ENCODE results near the gene SEMG2. TPM values are rescaled to one million over a fixed set of nuclear protein-coding genes. Genes with fewer than 3 reads are reported as not detected.

SEMG2 gene
- total RNA-seq, 4 donors from 2014 or later: not detected

GRCh38 chr20:45269056-45269455 is 47.9 kb downstream of the SEMG2 start:
- no peak for TF ChIP-seq EP300 (IDR thresholded peaks at IDR 0.05; ENCODE audit: low read depth)
- TF ChIP-seq CTCF (IDR thresholded peaks at IDR 0.05): no peak
- TF ChIP-seq POLR2AphosphoS5 (IDR thresholded peaks at IDR 0.05): no peak
- no peak for TF ChIP-seq POLR2A (IDR thresholded peaks at IDR 0.05)
- no peaks in the 10 kb centered on the region for H3K36me3 ChIP-seq
- H3K4me1 ChIP-seq: no peaks in the 10 kb centered on the region
- in situ Hi-C loops (cut with MboI; ENCODE audit: low pct_ligation_motif_present in 1 of 4, low pct_unique_long_range_greater_than_20kb in 1 of 4, low sequenced_read_pairs in 3 of 4) (no loop called here), intact Hi-C loops (cut with DNase I; ENCODE audit: low total_unique reads) (no loop called here)
- no peak overlapping the region for H3K27ac ChIP-seq
- WGBS, 2 donors (ENCODE audit: low coverage in 1 of 2): 74% methylated on average over 3 of the region's 3 CpGs; no CpG with 5 or more reads in 1 of the 2 donors
- no peaks in the 10 kb centered on the region for H3K9me3 ChIP-seq
- H3K27me3 ChIP-seq: peaks cover 21% of the 10 kb centered on the region
- no peak for DNase-seq
- no peak overlapping the region for H3K4me3 ChIP-seq

GRCh38 chr20:45269754-45270270 is 48.6 kb downstream of the SEMG2 start:
- no peak overlapping the region for H3K27ac ChIP-seq
- in situ Hi-C loops (cut with MboI; ENCODE audit: low pct_ligation_motif_present in 1 of 4, low pct_unique_long_range_greater_than_20kb in 1 of 4, low sequenced_read_pairs in 3 of 4): no loop called here

More at GRCh38 chr20:45269754-45270270, 48.6 kb downstream of the SEMG2 start:
- Histone ChIP-seq H3K4me1 (no peaks in the 10 kb centered on the region), H3K36me3 (no peaks in the 10 kb centered on the region), H3K4me3 (no peak overlapping the region), H3K9me3 (no peaks in the 10 kb centered on the region), H3K27me3 (peaks cover 26% of the 10 kb centered on the region)
- WGBS, 2 donors (ENCODE audit: low coverage in 1 of 2): 77 to 80% methylated on average over 1 to 4 of the region's 4 CpGs
- DNase-seq: no peak
- TF ChIP-seq POLR2A (IDR thresholded peaks at IDR 0.05) (no peak), POLR2AphosphoS5 (IDR thresholded peaks at IDR 0.05) (no peak), EP300 (IDR thresholded peaks at IDR 0.05; ENCODE audit: low read depth) (no peak), CTCF (IDR thresholded peaks at IDR 0.05) (no peak)
- intact Hi-C loops (cut with DNase I; ENCODE audit: low total_unique reads): no loop called here

Other genes starting within 250 kb of the SEMG2 start
- gene KCNS1, start 120.2 kb upstream of the SEMG2 start, total RNA-seq: under 1 TPM in 2 of 4 donors, not detected in 2; 0.55 to 0.64 TPM
- gene WFDC5, start 106.2 kb upstream of the SEMG2 start, total RNA-seq: not detected
- under 1 TPM in 1 of 4 donors, not detected in 3; 0.68 TPM for gene WFDC12, start 96.9 kb upstream of the SEMG2 start, total RNA-seq
- 100 to 1,000 TPM in 3 of 4 donors, not detected in 1; 197 to 285 (median 250) TPM for gene PI3, start 46.5 kb upstream of the SEMG2 start, total RNA-seq
- gene SEMG1, start 14.3 kb upstream of the SEMG2 start, total RNA-seq: under 1 TPM in 1 of 4 donors, not detected in 3; 0.27 TPM
- 10 to 100 TPM; 16.1 to 90.3 (median 48.2) TPM for gene SLPI, start 33.2 kb downstream of the SEMG2 start, total RNA-seq
- not detected for gene RBPJL, start 85.5 kb downstream of the SEMG2 start, total RNA-seq
- gene MATN4, start 86.9 kb downstream of the SEMG2 start, total RNA-seq: not detected
- gene SDC4, start 127.1 kb downstream of the SEMG2 start, total RNA-seq: 100 to 1,000 TPM in 2 of 4 donors, 10 to 100 TPM in 2; 60.7 to 140 (median 94.3) TPM
- 10 to 100 TPM in 3 of 4 donors, 1 to 10 TPM in 1; 5.6 to 64.7 (median 38.4) TPM for gene SYS1, start 141.8 kb downstream of the SEMG2 start, total RNA-seq
- under 1 TPM in 1 of 4 donors, not detected in 3; 0.14 TPM for gene TP53TG5, start 157.0 kb downstream of the SEMG2 start, total RNA-seq
- 100 to 1,000 TPM in 1 of 4 donors, 10 to 100 TPM in 3; 74.5 to 122 (median 84.9) TPM for gene DBNDD2, start 186.9 kb downstream of the SEMG2 start, total RNA-seq
- gene PIGT, start 194.8 kb downstream of the SEMG2 start, total RNA-seq: 100 to 1,000 TPM in 2 of 4 donors, 10 to 100 TPM in 2; 88.3 to 321 (median 108) TPM
- 100 to 1,000 TPM in 1 of 4 donors, 10 to 100 TPM in 3; 11.0 to 325 (median 38.8) TPM for gene WFDC2, start 248.4 kb downstream of the SEMG2 start, total RNA-seq